Loucy (cell line): ENCODE measurements around the gene KTI12.

ENCODE experiments used
- H2AFZ ChIP-seq: fragments of 200-600 bp; sonication (generic); 2 replicates; pipeline ENCODE4 v1.6.0; 2016; ENCODE audit warnings: antibody characterized with exemption, mild to moderate bottlenecking, low read length, moderate library complexity
- H3F3A ChIP-seq: fragments of 200-600 bp; 2 replicates; pipeline ENCODE4 v1.6.0; 2016; ENCODE audit warnings: antibody characterized with exemption, low read depth, mild to moderate bottlenecking
- H3K27me3 ChIP-seq: fragments of 200-600 bp; sonication (generic); 2 replicates; pipeline ENCODE4 v1.6.1; 2014; ENCODE audit warnings: low read length, mild to moderate bottlenecking; ENCODE audit not compliant: insufficient read depth, poor library complexity, severe bottlenecking
- H3K36me3 ChIP-seq: fragments of 200-600 bp; sonication (generic); 2 replicates; pipeline ENCODE4 v1.6.1; 2016; ENCODE audit warnings: low read length; ENCODE audit not compliant: insufficient read depth
- H3K4me1 ChIP-seq: fragments of 200-600 bp; sonication (generic); 2 replicates; pipeline ENCODE4 v1.5.1; 2014; ENCODE audit warnings: low read length, mild to moderate bottlenecking; ENCODE audit not compliant: insufficient read depth, poor library complexity, severe bottlenecking
- H3K4me2 ChIP-seq: fragments of 200-600 bp; sonication (generic); 2 replicates; pipeline ENCODE4 v1.6.0; 2014; ENCODE audit warnings: antibody characterized with exemption, low read length, low read depth, mild to moderate bottlenecking; ENCODE audit not compliant: poor library complexity, severe bottlenecking
- H3K4me3 ChIP-seq: fragments of 200-600 bp; sonication (generic); 2 replicates; pipeline ENCODE4 v1.5.1; 2014; ENCODE audit warnings: low read length, mild to moderate bottlenecking, mixed read lengths; ENCODE audit not compliant: poor library complexity, severe bottlenecking
- H3K79me2 ChIP-seq: fragments of 200-600 bp; sonication (generic); 2 replicates; pipeline ENCODE4 v1.6.1; 2014; ENCODE audit warnings: low read length; ENCODE audit not compliant: insufficient read depth
- H3K9ac ChIP-seq: fragments of 200-600 bp; sonication (generic); 2 replicates; pipeline ENCODE4 v1.6.0; 2014; ENCODE audit warnings: mild to moderate bottlenecking, low read depth, low read length, moderate library complexity; ENCODE audit not compliant: poor library complexity, severe bottlenecking
- H3K9me2 ChIP-seq: fragments of 200-600 bp; sonication (generic); replicated peaks from 2 replicates; pipeline ENCODE4 v1.6.1; 2016; ENCODE audit warnings: low read depth, low read length, mixed read lengths
- H3K9me3 ChIP-seq: fragments of 200-600 bp; sonication (generic); 2 replicates; pipeline ENCODE4 v1.6.1; 2014; ENCODE audit warnings: mild to moderate bottlenecking, antibody characterized with exemption, low read length, low read depth; ENCODE audit not compliant: insufficient read depth
- H4K20me1 ChIP-seq: fragments of 200-600 bp; sonication (generic); 2 replicates; pipeline ENCODE4 v1.6.0; 2014; ENCODE audit warnings: antibody characterized with exemption, low read length, mild to moderate bottlenecking; ENCODE audit not compliant: insufficient read depth, poor library complexity, severe bottlenecking
- CTCF ChIP-seq: fragments of 200-600 bp; sonication (generic); conservative IDR thresholded peaks from 2 replicates; pipeline ENCODE4 v1.5.1; 2014; ENCODE audit warnings: mild to moderate bottlenecking, antibody characterized with exemption, low read length
- EZH2phosphoT487 ChIP-seq: fragments of 200-600 bp; IDR thresholded peaks from 2 replicates; pipeline ENCODE4 v1.6.1; 2018; ENCODE audit warnings: antibody characterized with exemption, mild to moderate bottlenecking, moderate library complexity, borderline replicate concordance

KTI12 gene

GRCh38 chr1:51988254-51988653 lies 45.4 kb downstream of the KTI12 start:
- Histone ChIP-seq H3K4me3 (no peak overlapping the region), H3K9me3 (no peaks in the 10 kb centered on the region), H2AFZ (no peak overlapping the region), H3K79me2 (no peaks in the 10 kb centered on the region), H3K4me2 (no peak overlapping the region), H3K9ac (no peak overlapping the region), H3F3A (no peaks in the 10 kb centered on the region), H3K36me3 (no peaks in the 10 kb centered on the region), H3K4me1 (no peaks in the 10 kb centered on the region), H3K9me2 (no peaks in the 10 kb centered on the region), H3K27me3 (peaks cover 9% of the 10 kb centered on the region), H4K20me1 (no peaks in the 10 kb centered on the region)
- no peak for TF ChIP-seq CTCF
- TF ChIP-seq EZH2phosphoT487 = no peak

DNA sequence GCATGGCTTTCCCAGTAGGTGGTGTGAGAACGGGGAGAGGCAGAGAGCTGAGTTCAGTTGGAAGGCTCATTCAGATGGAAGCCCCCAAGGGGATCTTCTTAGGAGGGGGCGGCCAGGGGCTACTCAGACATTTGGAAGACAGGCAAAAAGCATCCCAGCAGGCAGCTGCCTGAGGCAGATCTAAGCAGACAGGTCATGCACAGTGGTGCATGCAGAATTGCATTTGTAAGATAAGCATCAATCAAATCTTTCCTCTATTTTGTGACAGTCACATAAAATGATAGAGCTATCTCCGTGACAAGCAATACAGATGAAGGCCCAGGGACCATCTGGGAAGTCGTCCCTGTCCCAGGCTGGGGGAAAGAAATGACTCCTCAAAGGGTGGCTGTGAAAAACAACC lies 46.9 kb downstream of the KTI12 start:
- Histone ChIP-seq H3K9me2 (no peaks in the 10 kb centered on the region), H2AFZ (no peak overlapping the region), H3K9me3 (no peaks in the 10 kb centered on the region), H4K20me1 (no peaks in the 10 kb centered on the region), H3K4me2 (no peak overlapping the region), H3K36me3 (no peaks in the 10 kb centered on the region), H3K27me3 (no peaks in the 10 kb centered on the region), H3K9ac (no peak overlapping the region), H3K4me3 (no peak overlapping the region), H3K4me1 (no peaks in the 10 kb centered on the region), H3F3A (no peaks in the 10 kb centered on the region), H3K79me2 (no peaks in the 10 kb centered on the region)
- TF ChIP-seq CTCF (no peak), EZH2phosphoT487 (no peak)

DNA sequence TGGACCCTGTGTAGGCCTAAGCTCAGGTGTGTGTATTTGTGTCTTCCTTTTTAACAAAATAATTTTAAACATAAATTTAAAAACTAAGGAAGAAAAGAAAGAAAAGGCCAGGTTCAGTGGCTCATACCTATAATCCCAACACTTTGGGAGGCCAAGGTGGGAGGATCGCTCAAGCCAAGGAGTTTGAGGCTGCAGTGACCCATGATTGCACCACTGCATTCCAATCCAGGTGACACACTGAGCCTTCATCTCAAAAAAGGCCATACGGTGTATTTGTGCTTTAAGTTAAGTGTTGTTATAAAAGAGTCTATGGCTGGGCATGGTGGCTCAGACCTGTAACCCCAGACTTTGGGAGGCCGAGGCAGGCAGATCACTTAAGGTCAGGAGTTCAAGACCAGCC lies 51.4 kb downstream of the KTI12 start:
- Histone ChIP-seq H2AFZ (no peak overlapping the region), H3K9me2 (no peaks in the 10 kb centered on the region), H3K4me3 (no peak overlapping the region), H4K20me1 (no peaks in the 10 kb centered on the region), H3K4me1 (no peaks in the 10 kb centered on the region), H3K4me2 (no peak overlapping the region), H3K27me3 (no peaks in the 10 kb centered on the region), H3K9me3 (no peaks in the 10 kb centered on the region), H3K79me2 (no peaks in the 10 kb centered on the region), H3F3A (no peaks in the 10 kb centered on the region), H3K9ac (no peak overlapping the region), H3K36me3 (no peaks in the 10 kb centered on the region)
- no peak for TF ChIP-seq CTCF
- no peak for TF ChIP-seq EZH2phosphoT487
